Upper lobe of right lung (tissue), 1 donor: ENCODE measurements around the gene HS3ST6. TPM values are rescaled to one million over a fixed set of nuclear protein-coding genes. Genes with fewer than 3 reads are reported as not detected.

Experiments
- ATAC-seq: fragments of 200-7000 bp; cut with Tn5 transposase; one replicate; pipeline ENCODE4 v1.9.1; 2020; ENCODE audit warnings: mild to moderate bottlenecking, moderate library complexity
- DNase-seq: peaks from one replicate; pipeline ENCODE4 v3.0.0-alpha.2; 2020
- H3K27ac ChIP-seq: fragments of 200-600 bp; one replicate; pipeline ENCODE4 v1.8.0; 2022
- H3K27me3 ChIP-seq: fragments of 200-600 bp; one replicate; pipeline ENCODE4 v1.8.0; 2022; ENCODE audit warnings: mild to moderate bottlenecking
- H3K36me3 ChIP-seq: fragments of 200-600 bp; one replicate; pipeline ENCODE4 v1.8.0; 2022
- H3K4me1 ChIP-seq: fragments of 200-600 bp; one replicate; pipeline ENCODE4 v1.8.0; 2022
- H3K4me3 ChIP-seq: fragments of 200-600 bp; one replicate; pipeline ENCODE4 v1.8.0; 2022; ENCODE audit warnings: mild to moderate bottlenecking
- H3K9me3 ChIP-seq: fragments of 200-600 bp; one replicate; pipeline ENCODE4 v1.8.0; 2022
- CTCF ChIP-seq: fragments of 200-600 bp; IDR thresholded peaks from one replicate; pipeline ENCODE4 v1.8.0; 2022; ENCODE audit warnings: antibody characterized with exemption
- intact Hi-C: fragments of 100-400 bp; cut with DNase I; formaldehyde crosslinking; loops from one replicate; pipeline ENCODE4 v1.11.0; 2022
- total RNA-seq: library from RNA; stranded (reverse); fragmentation: NEBNext Ultra II Directional; extraction: Animal tissue kit (Norgen Biotek cat#: 25700); gene quantifications from one replicate; pipeline ENCODE4 v1.2.1, GENCODE V29; 2021
- donor health status: DM: no; HTN: yes; CAD: no; lungs with severe emphysema.

Gene HS3ST6
- total RNA-seq, 1 donor from 2014 or later: not detected

- no peaks in the 10 kb centered on the region for H3K36me3 ChIP-seq
- no peaks in the 10 kb centered on the region for H3K9me3 ChIP-seq
- no peak overlapping the region for H3K27ac ChIP-seq
- intact Hi-C loops: no loop called here
- no peaks in the 10 kb centered on the region for H3K27me3 ChIP-seq
- no peak for DNase-seq
- H3K4me3 ChIP-seq: no peak overlapping the region
- no peaks in the 10 kb centered on the region for H3K4me1 ChIP-seq
- no peak for TF ChIP-seq CTCF
- ATAC-seq: no peak
These were observed 31.3 kb upstream of the HS3ST6 start for GRCh38 chr16:1949507-1949906.

GRCh38 chr16:1947369-1947670, 29.1 kb upstream of the HS3ST6 start:
- DNase-seq: no peak
- intact Hi-C loops: no loop called here
- no peak for TF ChIP-seq CTCF
- H3K27ac ChIP-seq: no peak overlapping the region
- H3K36me3 ChIP-seq: no peaks in the 10 kb centered on the region
- H3K4me1 ChIP-seq: peaks cover 3% of the 10 kb centered on the region
- H3K4me3 ChIP-seq: no peak overlapping the region
- ATAC-seq: no peak
- no peaks in the 10 kb centered on the region for H3K9me3 ChIP-seq
- no peaks in the 10 kb centered on the region for H3K27me3 ChIP-seq

- ATAC-seq (no peak), DNase-seq (no peak)
- intact Hi-C loops: no loop called here
- TF ChIP-seq CTCF: no peak
- Histone ChIP-seq H3K4me3 (no peak overlapping the region), H3K4me1 (peaks cover 9% of the 10 kb centered on the region), H3K27ac (no peak overlapping the region), H3K9me3 (no peaks in the 10 kb centered on the region), H3K36me3 (no peaks in the 10 kb centered on the region), H3K27me3 (no peaks in the 10 kb centered on the region)
These were observed 28.5 kb upstream of the HS3ST6 start for GRCh38 chr16:1946495-1947368.

GRCh38 chr16:1945559-1946391, 27.6 kb upstream of the HS3ST6 start:
- Histone ChIP-seq H3K27me3 (no peaks in the 10 kb centered on the region), H3K4me1 (peaks cover 13% of the 10 kb centered on the region), H3K9me3 (no peaks in the 10 kb centered on the region), H3K36me3 (peaks cover 2% of the 10 kb centered on the region), H3K27ac (no peak overlapping the region), H3K4me3 (no peak overlapping the region)
- TF ChIP-seq CTCF: no peak
- no peak for ATAC-seq
- no peak for DNase-seq
- intact Hi-C loops: no loop called here

- H3K27ac ChIP-seq: no peak overlapping the region
- no peaks in the 10 kb centered on the region for H3K27me3 ChIP-seq
- H3K36me3 ChIP-seq: peaks cover 9% of the 10 kb centered on the region
- DNase-seq (no peak), ATAC-seq (no peak)
- no peak for TF ChIP-seq CTCF
- intact Hi-C loops: no loop called here
- no peak overlapping the region for H3K4me3 ChIP-seq
- no peaks in the 10 kb centered on the region for H3K9me3 ChIP-seq
- peaks cover 13% of the 10 kb centered on the region for H3K4me1 ChIP-seq
These were observed 26.5 kb upstream of the HS3ST6 start for GRCh38 chr16:1944612-1945199.
